GM18502 (cell line): ENCODE results near the gene LTBP1.
"Not testable (repeated sequence)": the region's sequence is repeated elsewhere in the genome, so short reads cannot be mapped to it uniquely, and the experiment has no call there.

Experiments used
- ATAC-seq: cut with Tn5 transposase; IDR thresholded peaks from one replicate; pipeline ENCODE4 v1.9.1; 2021; ENCODE audit warnings: mild to moderate bottlenecking; ENCODE audit not compliant: unreplicated experiment, poor library complexity

The LTBP1 gene

DNA sequence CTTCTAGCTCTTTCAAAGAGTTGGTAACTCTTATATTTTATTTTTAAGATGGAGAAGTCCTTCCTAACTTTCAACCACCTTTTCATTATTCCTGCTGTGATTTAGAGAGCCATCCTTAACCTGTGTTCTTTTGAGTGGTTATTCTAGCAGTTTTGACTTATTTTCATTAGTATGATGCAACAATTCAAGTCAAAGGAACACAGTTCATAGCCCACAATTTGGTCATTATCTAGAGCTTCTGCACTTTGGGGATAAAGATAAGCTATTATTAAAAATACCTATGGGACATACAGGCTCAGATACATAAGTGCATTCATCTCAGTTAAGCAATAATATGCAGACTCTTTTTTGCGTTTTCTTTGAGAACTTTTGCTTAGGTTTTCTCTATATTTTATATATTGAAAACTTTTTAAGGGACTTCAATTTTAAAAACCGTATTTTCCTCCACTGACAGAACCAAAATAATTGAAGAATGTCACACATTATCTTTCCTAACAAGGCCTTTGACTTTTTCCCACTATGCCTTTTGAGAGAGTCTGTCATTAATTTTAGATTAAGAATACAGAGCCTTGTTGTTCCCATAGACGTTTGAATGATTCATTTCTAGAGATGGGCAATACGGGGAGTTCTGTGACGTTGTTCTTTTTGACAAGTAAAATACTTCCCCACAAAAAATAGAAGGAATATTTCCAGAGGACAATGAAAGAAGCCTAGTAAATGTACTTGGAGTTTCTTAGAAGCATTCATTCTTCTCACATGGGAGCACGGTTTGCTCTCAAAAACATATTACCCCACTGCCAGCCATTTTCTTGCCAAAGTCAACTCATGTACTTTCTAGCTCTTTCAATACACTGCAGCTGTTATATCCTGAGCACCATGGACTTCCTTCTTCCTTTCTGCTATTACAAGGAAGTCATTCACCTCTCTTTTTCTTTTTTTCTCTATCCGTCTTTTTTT lies 486.8 kb downstream of the LTBP1 start:
- no peak for ATAC-seq

DNA sequence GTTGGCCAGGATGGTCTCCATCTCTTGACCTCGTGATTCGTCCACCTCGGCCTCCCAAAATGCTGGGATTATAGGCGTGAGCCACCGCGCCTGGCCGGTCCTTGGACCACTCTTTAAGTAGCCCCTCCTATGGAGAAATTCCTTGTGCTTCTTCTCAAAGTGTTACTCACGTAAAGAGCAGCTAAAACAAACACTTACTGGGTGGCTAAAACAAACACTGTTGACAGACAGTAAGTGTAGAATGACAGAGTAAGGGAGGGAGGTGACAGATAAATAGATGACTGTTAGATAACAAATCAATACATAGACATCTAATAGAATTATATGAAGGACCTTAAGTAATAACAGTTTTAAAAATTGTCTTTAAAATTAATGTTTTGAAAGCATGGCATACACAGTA lies 488.8 kb downstream of the LTBP1 start:
- no peak for ATAC-seq

DNA sequence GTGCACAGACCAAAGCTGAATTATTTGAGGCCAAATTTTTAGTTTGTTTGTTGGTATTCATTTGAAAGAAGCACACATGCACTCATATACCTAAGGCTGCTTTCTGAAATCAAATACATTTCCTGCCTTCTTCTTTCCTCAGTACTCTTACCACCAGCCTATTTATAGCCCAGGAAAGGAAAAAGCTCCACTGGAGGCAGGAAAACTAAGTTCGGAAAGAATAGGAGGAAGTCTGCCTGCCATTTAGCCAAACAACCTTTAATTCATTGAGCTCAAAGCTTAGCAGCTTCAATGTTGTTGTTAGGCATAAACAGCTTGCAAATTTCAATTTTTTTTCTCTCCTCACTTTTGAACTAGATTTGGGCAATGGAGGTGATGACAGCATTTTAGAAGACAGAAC lies 489.3 kb downstream of the LTBP1 start:
- no peak for ATAC-seq

DNA sequence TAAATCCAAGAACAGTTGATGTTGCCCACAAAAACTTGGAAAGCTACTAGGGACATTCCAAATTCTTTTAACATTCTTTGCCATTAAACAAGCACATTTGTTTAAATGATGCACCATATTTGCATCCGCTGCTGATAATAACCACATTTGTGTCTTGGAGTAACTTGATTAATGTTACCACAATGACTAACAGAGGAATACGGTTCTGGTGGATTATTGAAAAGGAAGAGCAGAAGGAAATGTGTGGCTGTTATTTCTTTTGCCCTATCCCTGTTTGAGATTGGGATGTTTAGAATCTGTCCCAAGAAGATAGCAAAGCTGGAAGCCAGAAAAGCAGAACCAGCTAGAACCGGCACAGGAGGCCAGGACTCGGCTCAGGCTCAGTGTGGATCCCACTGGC lies 490.5 kb downstream of the LTBP1 start:
- no peak for ATAC-seq

DNA sequence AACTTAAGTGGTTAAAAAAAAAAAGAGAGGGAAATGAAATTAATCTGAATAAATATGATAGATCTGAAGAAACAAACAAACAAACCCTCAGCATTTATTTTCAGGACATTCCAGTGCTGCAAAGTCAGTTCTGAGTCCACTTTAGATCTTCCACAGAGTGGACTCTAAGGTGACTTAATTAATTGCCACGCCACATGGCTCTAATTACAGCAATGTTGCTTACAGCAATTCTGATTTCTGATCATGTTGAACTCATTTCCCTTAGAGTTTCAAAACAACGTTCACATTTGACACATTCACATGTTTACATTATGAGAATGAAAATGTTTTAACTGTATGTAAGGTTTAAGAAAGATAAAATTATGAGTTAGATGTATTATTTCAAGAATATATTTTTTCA lies 491.1 kb downstream of the LTBP1 start:
- no peak for ATAC-seq

DNA sequence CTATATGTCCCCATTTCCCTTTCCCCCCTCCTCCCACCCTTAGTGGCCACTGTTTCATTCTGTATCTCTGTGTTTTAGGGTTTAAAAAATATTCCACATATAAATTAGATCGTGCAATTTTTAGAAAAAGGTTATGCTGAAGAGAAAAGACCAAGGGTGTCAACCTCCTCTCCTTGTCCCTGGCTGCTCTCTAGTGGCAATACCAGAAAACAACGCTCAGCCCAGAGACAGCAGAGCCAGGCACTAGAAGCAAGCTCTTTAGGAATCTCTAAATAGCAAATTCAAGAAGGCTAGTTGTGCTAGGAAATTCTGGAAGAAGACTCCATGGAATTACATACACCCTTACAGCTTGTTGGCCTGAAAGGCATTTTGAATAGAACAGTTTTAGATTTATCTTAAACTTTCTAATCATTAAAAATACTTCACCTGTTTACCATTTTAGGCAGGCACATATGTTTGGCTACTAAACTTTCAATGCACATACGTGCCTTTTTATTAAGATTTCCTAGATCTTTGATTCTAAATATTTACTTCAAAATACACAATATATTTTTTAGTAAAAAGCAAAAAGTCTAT lies 494.6 kb downstream of the LTBP1 start:
- ATAC-seq, result peak; percentile 85

DNA sequence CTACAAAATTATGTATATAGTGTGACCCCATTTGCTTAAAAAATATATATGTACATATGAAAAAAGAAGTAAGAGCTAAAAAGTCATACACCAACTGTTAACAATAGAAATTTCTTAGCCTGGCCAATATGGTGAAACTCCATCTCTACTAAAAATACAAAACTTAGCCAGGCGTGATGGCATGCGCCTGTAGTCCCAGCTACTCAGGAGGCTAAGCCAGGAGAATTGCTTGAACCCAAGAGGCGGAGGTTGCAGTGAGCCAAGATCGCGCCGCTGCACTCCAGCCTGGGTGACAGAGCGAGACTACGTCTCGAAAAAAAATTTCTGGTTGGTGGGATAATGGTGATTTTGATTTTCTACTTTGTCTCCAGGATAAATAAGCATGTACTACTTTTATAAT lies 495.3 kb downstream of the LTBP1 start:
- not testable (repeated sequence) for ATAC-seq

DNA sequence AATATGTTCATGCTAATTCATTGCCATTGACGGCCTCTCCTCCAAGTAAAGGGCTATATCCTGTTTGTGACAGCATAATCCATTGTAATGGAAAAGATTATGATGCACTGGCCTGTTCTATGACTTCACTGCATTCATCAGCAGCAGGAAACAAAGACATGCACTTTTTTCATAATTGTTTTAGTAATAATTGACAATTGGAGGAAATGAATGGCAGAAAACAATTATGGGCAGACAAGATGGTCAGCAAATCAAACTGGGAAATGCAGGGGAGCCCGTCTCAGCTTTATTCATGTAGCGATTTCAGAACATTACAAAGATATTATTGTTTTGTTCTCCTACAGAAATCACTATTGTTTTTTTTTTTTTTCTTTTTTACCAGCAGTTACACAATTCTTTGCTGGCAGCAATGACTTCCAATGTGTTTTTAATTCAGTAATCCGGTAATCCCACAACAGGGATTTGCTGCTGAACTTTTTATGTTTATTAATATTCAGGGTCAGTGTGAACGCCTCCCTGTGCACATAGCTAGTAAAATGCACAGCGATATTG lies 495.9 kb downstream of the LTBP1 start:
- no peak for ATAC-seq

DNA sequence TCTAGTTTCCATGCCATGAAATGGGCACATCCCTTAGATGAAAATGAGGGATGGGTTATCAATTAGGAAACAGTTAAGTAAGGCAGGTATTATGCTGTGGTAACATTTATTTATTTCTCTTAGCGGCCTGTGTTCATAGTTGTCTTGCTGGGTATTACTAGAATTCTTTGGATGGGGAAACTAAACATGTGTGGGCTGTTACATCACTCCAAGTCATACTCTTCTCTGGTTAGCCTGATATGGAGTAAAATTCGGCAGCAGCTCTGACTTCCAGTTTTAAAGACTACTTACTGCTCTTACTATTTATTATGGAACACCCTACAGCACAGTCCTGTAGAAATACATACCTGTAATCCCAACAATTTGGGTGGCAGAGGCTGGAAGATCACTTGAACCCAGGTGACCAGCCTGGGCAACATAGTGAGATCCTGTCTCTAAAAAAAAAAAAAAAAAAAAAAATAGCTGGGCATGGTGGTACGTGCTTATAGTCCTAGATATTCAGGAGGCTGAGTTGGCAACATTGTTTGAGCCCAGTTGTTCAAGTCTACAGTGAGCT lies 496.6 kb downstream of the LTBP1 start:
- no peak for ATAC-seq

DNA sequence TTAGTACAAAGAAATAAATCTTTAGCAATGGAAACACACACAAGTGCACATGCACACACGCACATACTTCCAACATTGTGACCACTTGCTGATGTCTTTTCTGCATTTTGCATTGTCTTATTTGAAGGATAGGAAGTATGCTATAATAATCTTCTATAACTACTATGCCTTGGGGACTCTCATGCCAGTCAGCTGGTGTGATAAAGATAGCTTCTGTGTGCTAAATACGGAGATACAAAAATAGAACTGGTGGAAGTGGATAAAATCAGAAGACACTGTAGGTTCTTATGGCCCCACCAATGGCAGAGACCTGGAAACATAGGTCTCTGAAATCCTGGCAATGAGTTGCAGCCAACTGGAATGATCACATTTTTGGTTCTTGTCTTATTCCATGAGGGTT lies 498.2 kb downstream of the LTBP1 start:
- no peak for ATAC-seq

DNA sequence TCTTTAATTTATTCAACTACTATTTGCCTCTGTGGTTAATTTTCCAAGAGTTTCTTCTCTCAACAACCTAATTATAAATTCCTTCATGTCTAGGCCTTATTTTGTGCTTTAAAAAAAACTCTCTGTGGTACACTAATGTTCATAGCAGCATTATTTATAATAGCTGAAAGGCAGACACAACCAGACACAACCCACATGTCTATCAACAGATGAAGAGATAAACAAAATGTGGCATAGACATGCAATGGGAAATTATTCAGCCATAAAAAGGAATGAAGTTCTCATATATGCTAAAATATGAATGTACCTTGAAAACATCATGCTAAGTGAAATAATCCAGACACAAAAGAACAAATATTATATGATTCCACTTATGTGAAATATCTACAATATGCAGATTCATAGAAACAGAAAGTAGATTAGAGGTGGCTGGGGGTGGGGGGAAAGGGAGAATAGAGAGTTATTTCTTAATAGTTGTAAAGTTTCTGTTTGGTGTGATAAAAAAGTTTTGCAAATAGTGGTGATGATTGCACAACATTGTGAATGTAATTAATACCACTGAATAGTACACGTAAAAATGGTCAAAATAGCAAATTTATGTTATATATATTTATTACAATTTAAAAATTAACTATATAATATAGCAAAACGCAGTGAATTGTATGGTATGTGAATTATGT lies 501.6 kb downstream of the LTBP1 start:
- ATAC-seq, result no peak
